Measurements from ENCODE around the gene RICTOR. TPM values are rescaled to one million over a fixed set of nuclear protein-coding genes. Genes with fewer than 3 reads are reported as not detected.

Gene RICTOR
- total RNA-seq, 1 donor from 2014 or later: 46.4 TPM

- Mint-ChIP-seq H3K36me3 (peaks cover 14% of the 10 kb centered on the region), H3K27me3 (ENCODE audit: low read depth) (no peaks in the 10 kb centered on the region), H3K27ac (no peak overlapping the region), H3K9me3 (peaks cover 8% of the 10 kb centered on the region), H3K4me3 (no peak overlapping the region), H3K4me1 (peaks cover 17% of the 10 kb centered on the region)
- DNase-seq (ENCODE audit: low spot score in 2 of 2, unreplicated experiment in 2 of 2): no peak
- TF ChIP-seq, protein P1, sequence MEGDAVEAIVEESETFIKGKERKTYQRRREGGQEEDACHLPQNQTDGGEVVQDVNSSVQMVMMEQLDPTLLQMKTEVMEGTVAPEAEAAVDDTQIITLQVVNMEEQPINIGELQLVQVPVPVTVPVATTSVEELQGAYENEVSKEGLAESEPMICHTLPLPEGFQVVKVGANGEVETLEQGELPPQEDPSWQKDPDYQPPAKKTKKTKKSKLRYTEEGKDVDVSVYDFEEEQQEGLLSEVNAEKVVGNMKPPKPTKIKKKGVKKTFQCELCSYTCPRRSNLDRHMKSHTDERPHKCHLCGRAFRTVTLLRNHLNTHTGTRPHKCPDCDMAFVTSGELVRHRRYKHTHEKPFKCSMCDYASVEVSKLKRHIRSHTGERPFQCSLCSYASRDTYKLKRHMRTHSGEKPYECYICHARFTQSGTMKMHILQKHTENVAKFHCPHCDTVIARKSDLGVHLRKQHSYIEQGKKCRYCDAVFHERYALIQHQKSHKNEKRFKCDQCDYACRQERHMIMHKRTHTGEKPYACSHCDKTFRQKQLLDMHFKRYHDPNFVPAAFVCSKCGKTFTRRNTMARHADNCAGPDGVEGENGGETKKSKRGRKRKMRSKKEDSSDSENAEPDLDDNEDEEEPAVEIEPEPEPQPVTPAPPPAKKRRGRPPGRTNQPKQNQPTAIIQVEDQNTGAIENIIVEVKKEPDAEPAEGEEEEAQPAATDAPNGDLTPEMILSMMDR (IDR thresholded peaks at IDR 0.05; ENCODE audit: unreplicated experiment): no peak
Observed at GRCh38 chr5:39062104-39062503, 12.1 kb downstream of the RICTOR start.

GRCh38 chr5:39059064-39059463 is 15.1 kb downstream of the RICTOR start:
- H3K27ac Mint-ChIP-seq: peak overlapping the region; percentile 19
- no peak for DNase-seq (ENCODE audit: low spot score in 2 of 2, unreplicated experiment in 2 of 2)
- H3K36me3 Mint-ChIP-seq: peaks cover 3% of the 10 kb centered on the region
- H3K9me3 Mint-ChIP-seq: no peaks in the 10 kb centered on the region
- TF ChIP-seq, protein P1 (IDR thresholded peaks at IDR 0.05; ENCODE audit: unreplicated experiment): no peak
- peaks cover 28% of the 10 kb centered on the region for H3K4me1 Mint-ChIP-seq
- no peak overlapping the region for H3K4me3 Mint-ChIP-seq
- H3K27me3 Mint-ChIP-seq (ENCODE audit: low read depth): no peaks in the 10 kb centered on the region

DNA sequence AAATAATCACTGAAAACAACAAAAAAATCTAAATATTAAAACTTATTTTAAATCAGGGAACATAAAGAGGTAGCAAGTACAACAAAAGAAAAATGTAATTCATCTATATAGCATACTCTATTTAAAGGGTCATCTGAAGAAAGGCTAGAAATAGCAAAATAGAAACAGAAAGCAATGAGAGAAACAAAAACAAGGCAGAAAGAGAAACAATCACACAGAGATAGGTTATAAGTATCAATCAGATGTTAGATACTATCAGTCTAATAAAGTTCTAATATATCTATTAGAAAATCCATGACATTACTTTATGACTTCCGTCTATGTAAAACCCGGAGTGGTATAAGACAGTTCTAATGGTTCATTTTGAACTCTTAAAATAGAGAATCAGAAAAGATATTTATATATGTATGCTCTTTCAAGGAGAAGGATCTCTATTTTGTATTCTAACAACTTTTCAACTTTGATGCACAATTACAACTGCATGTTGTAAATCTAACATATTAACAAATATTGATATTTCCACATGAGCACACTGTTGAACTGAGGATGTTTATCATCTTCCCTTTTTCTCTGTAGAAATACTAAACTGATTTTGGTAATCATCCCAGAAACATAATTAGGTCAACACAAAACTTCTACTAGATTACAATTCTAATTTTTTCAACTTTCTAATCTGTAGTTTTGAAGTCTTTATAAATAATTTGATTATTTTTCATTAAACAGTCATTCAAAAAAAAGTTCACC is 15.8 kb downstream of the RICTOR start:
- Mint-ChIP-seq H3K4me3 (no peak overlapping the region), H3K9me3 (no peaks in the 10 kb centered on the region), H3K36me3 (peaks cover 3% of the 10 kb centered on the region), H3K4me1 (peaks cover 26% of the 10 kb centered on the region), H3K27me3 (ENCODE audit: low read depth) (no peaks in the 10 kb centered on the region), H3K27ac (peak overlapping the region; percentile 37)
- TF ChIP-seq, protein P1 (IDR thresholded peaks at IDR 0.05; ENCODE audit: unreplicated experiment): no peak
- DNase-seq (ENCODE audit: low spot score in 2 of 2, unreplicated experiment in 2 of 2): no peak

DNA sequence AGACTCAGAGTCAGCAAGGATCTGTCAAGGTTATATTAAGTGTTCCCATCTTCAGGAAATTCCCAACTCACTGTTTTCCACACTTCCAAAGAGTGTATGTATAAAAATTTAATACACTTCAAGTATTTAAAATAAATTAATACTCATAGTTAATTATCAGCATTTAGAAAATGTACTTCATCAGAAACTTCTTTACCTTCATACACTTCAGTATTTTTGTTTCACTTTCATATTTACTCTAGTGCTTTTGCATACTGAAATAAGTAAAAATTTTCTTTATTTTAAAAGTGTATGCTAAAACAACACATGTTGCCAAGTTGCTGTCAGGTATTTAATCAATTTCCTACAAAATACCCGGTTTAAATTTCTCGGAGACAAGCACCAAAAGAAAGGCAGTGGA is 16.5 kb downstream of the RICTOR start:
- Mint-ChIP-seq H3K27me3 (ENCODE audit: low read depth) (no peaks in the 10 kb centered on the region), H3K36me3 (peaks cover 3% of the 10 kb centered on the region), H3K4me3 (no peak overlapping the region), H3K27ac (no peak overlapping the region), H3K4me1 (peaks cover 21% of the 10 kb centered on the region), H3K9me3 (no peaks in the 10 kb centered on the region)
- DNase-seq (ENCODE audit: low spot score in 2 of 2, unreplicated experiment in 2 of 2): no peak
- TF ChIP-seq, protein P1 (IDR thresholded peaks at IDR 0.05; ENCODE audit: unreplicated experiment): no peak

DNA sequence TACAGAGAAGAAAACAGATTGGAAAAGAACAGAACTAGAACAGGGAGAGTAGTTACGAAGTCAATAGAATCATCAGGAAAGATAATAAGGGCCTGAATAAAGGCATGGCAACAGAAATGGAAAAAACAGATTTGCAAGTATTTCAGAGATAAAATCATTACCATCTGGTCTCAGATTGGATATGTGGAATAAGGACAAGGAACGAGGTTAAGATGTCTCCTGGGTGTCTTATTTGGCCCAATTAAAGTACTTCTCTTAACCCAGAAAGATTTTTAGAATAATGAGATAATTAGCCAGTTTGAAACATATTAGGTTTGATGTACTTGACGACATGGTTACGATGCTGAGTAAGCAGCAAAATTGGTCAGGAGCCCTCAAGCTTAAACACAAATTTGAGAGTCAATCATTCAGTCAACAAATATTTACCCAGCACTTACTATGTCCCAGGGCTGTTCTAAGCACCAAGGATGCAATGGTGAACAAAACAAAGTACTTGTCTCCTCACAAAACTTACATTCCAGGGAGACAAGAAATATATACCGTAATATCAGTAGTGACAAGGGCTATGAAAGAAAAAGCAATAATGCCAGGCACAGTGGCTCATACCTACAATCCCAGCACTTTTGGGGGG is 18.3 kb downstream of the RICTOR start:
- DNase-seq (ENCODE audit: low spot score in 2 of 2, unreplicated experiment in 2 of 2): no peak
- Mint-ChIP-seq H3K4me3 (no peak overlapping the region), H3K27ac (peak overlapping the region; percentile 13), H3K27me3 (ENCODE audit: low read depth) (no peaks in the 10 kb centered on the region), H3K36me3 (peaks cover 3% of the 10 kb centered on the region), H3K9me3 (no peaks in the 10 kb centered on the region), H3K4me1 (peaks cover 14% of the 10 kb centered on the region)
- TF ChIP-seq, protein P1 (IDR thresholded peaks at IDR 0.05; ENCODE audit: unreplicated experiment): no peak
